PC-3 (cell line): ENCODE measurements around the gene WDR90. TPM values are rescaled to one million over a fixed set of nuclear protein-coding genes. Genes with fewer than 3 reads are reported as not detected.

Experiments used
- ATAC-seq: fragments of 200-7000 bp; cut with Tn5 transposase; 2 replicates; pipeline ENCODE4 v1.9.1; 2020; ENCODE audit warnings: mild to moderate bottlenecking, moderate library complexity
- BruUV-seq: library from RNA; stranded (reverse); fragments of 400-500 nt; replicated peaks from 2 replicates; lab custom pipeline; 2021; lab: Mats Ljungman, UMichigan
- CTCF ChIA-PET: fragments of 300-600 bp; sonication (Branson Sonifier 250); formaldehyde crosslinking; loops from one replicate; lab custom pipeline; 2022; ENCODE audit warnings: antibody characterized with exemption; lab: Charles Lee
- POLR2A ChIA-PET: fragments of 300-600 bp; sonication (Branson Sonifier 250); formaldehyde crosslinking; loops from one replicate; lab custom pipeline; 2022; ENCODE audit warnings: antibody characterized with exemption; ENCODE audit not compliant: unreplicated experiment; lab: Charles Lee
- DNase-seq: peaks from one replicate; pipeline ENCODE4 v3.0.0-alpha.2; 2015
- H2AFZ ChIP-seq: fragments of 300-600 bp; sonication (generic); 2 replicates; pipeline ENCODE4 v1.6.0; 2016; ENCODE audit warnings: antibody characterized with exemption, low read length
- H3F3A ChIP-seq: fragments of 300-600 bp; sonication (generic); one replicate; pipeline ENCODE4 v1.6.0; 2017; ENCODE audit warnings: antibody characterized with exemption, low read length, control low read depth, mild to moderate bottlenecking; ENCODE audit not compliant: unreplicated experiment
- H3K27ac ChIP-seq: fragments of 300-600 bp; sonication (generic); 2 replicates; pipeline ENCODE4 v1.5.1; 2016; ENCODE audit warnings: mild to moderate bottlenecking, low read length
- H3K27me3 ChIP-seq: fragments of 300-600 bp; sonication (generic); 2 replicates; pipeline ENCODE4 v1.6.1; 2016; ENCODE audit warnings: low read length, mixed read lengths
- H3K36me3 ChIP-seq: fragments of 300-600 bp; sonication (generic); 2 replicates; pipeline ENCODE4 v1.6.1; 2016; ENCODE audit warnings: low read depth, mixed run types, low read length, mixed read lengths
- H3K4me1 ChIP-seq: fragments of 300-600 bp; sonication (generic); 2 replicates; pipeline ENCODE4 v1.5.1; 2016; ENCODE audit warnings: low read length; ENCODE audit not compliant: insufficient read depth
- H3K4me2 ChIP-seq: fragments of 300-600 bp; sonication (generic); 2 replicates; pipeline ENCODE4 v1.6.0; 2016; ENCODE audit warnings: low read length
- H3K4me3 ChIP-seq: fragments of 300-600 bp; sonication (generic); 2 replicates; pipeline ENCODE4 v1.5.1; 2016; ENCODE audit warnings: mild to moderate bottlenecking, low read length, mixed read lengths
- H3K79me2 ChIP-seq: fragments of 300-600 bp; sonication (generic); 2 replicates; pipeline ENCODE4 v1.6.1; 2017; ENCODE audit warnings: low read length, mixed read lengths
- H3K9ac ChIP-seq: fragments of 300-600 bp; sonication (generic); 2 replicates; pipeline ENCODE4 v1.6.0; 2016; ENCODE audit warnings: mild to moderate bottlenecking, low read length
- H3K9me2 ChIP-seq: fragments of 300-600 bp; sonication (generic); replicated peaks from 2 replicates; pipeline ENCODE4 v1.6.1; 2016; ENCODE audit warnings: mixed run types, low read length, mixed read lengths
- H3K9me3 ChIP-seq: fragments of 300-600 bp; sonication (generic); 2 replicates; pipeline ENCODE4 v1.6.1; 2016; ENCODE audit warnings: low read length, mixed read lengths
- H4K20me1 ChIP-seq: fragments of 300-600 bp; sonication (generic); 2 replicates; pipeline ENCODE4 v1.6.1; 2016; ENCODE audit warnings: low read length, mixed read lengths
- CTCF ChIP-seq: fragments of 300-600 bp; sonication (generic); conservative IDR thresholded peaks from 2 replicates; pipeline ENCODE4 v1.5.1; 2017; ENCODE audit warnings: antibody characterized with exemption, low read depth, mild to moderate bottlenecking, low read length
- EZH2 ChIP-seq: fragments of 300-600 bp; sonication (generic); IDR thresholded peaks from one replicate; pipeline ENCODE4 v1.6.1; 2017; ENCODE audit warnings: antibody characterized with exemption, mild to moderate bottlenecking, low read length; ENCODE audit not compliant: unreplicated experiment
- EZH2phosphoT487 ChIP-seq: fragments of 300-600 bp; sonication (generic); IDR thresholded peaks from 2 replicates; pipeline ENCODE4 v1.6.1; 2018; ENCODE audit warnings: mild to moderate bottlenecking, antibody characterized with exemption, low read length, borderline replicate concordance
- intact Hi-C: fragments of 100-400 bp; cut with micrococcal nuclease; formaldehyde crosslinking; loops from 2 replicates; pipeline ENCODE4 v1.9.0; 2023
- total RNA-seq: library from RNA; depleted of rRNA; stranded (reverse); fragments of >200 nt; gene quantifications from 2 replicates; pipeline ENCODE4 v1.2.3, GENCODE V29; 2014

The WDR90 gene
- total RNA-seq, 1 experiment from 2014 or later, result 44.4 TPM

DNA sequence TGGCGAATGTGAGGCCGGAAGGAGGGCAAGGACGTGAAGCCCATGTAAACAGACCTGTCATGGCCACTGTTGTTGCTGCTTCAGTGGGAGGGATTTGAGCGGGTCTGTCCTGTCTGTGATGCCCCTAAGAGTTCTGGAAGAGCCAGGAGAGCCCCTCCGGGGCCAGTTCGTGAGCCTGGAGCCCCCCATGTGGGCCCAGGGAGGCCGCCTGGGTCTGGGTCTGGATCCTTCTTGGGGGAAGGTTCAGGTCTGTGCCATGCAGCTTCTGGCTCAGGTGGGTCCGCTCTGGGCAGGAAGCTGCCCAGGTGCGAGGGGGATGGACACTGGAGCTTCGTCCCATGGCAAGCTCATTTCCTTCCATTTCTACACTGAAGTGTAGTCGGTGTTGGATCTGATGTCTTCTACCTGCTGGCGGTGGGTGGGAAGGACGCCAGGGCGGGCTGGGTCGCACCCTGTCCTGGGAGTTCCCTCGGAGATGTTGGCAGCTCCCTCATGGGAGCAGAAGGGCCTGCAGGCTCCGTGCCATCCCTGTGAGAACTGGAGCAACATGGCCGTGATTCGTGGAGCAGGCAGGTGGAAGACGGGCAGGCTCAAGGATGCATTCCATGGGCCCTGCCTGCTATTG is 29.6 kb upstream of the WDR90 start:
- H3K27ac ChIP-seq, result no peak overlapping the region
- H3K9me2 ChIP-seq, result no peaks in the 10 kb centered on the region
- no peak overlapping the region for H2AFZ ChIP-seq
- POLR2A ChIA-PET, result no interaction called here
- no peaks in the 10 kb centered on the region for H3K36me3 ChIP-seq
- 0 out of 2 replicates have a peak, but pooled peaks cover 3% of the 10 kb centered on the region for H3K79me2 ChIP-seq
- no peaks in the 10 kb centered on the region for H3K9me3 ChIP-seq
- no peak overlapping the region for H3K9ac ChIP-seq
- no peak overlapping the region for H3K4me3 ChIP-seq
- ATAC-seq (no peak), DNase-seq (no peak)
- H3K4me1 ChIP-seq, result peaks cover 14% of the 10 kb centered on the region
- H3F3A ChIP-seq, result no peaks in the 10 kb centered on the region
- CTCF ChIA-PET, result no interaction called here
- no TSS peak for BruUV-seq
- TF ChIP-seq EZH2 (no peak), EZH2phosphoT487 (no peak), CTCF (no peak)
- intact Hi-C loops, result no loop called here
- no peak overlapping the region for H3K4me2 ChIP-seq
- H3K27me3 ChIP-seq, result no peaks in the 10 kb centered on the region
- no peaks in the 10 kb centered on the region for H4K20me1 ChIP-seq

DNA sequence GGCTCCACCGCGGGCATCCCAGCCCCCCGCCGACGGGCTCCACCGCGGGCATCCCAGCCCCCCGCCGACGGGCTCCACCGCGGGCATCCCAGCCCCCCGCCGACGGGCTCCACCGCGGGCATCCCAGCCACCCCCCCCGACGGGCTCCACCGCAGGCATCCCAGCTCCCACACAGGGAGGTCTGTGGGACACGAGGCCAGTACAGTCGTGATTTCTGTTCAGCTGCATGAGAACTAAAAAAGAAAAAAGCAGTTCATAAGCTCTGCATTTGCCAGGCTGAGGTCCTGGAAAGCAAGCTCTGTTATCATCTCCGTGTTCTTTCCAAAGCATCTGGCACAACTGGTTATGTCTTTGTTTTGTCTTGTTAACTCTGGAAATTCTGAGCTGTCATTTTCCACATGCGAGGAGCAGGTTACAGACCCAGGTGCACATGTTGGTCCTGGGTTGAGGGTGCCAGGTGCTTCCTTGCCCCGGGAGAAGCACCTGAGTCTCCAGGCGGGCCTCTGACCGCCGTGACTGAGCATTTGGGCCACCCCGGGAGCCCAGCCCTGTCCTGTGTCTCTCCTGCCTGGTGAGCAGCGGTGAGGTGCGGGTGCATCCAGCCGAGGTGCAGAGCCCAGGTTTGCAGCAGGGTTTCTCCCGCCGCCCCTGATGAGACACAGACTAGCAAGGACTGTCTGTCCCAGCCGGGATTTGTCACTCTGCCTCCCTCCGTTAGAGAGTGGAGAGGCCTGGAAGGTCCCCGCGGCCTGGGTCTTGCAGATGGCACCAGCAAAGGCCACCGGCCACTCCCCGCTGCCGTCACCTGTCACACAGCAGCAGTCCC is 28.3 kb upstream of the WDR90 start:
- H3K79me2 ChIP-seq, result 0 out of 2 replicates have a peak, but pooled peaks cover 3% of the 10 kb centered on the region
- no peak for ATAC-seq
- TF ChIP-seq CTCF (no peak), EZH2phosphoT487 (no peak), EZH2 (no peak)
- no peaks in the 10 kb centered on the region for H3K36me3 ChIP-seq
- no peak overlapping the region for H2AFZ ChIP-seq
- no peaks in the 10 kb centered on the region for H3F3A ChIP-seq
- no peak for DNase-seq
- H3K9me2 ChIP-seq, result no peaks in the 10 kb centered on the region
- POLR2A ChIA-PET, result no interaction called here
- peaks cover 14% of the 10 kb centered on the region for H3K4me1 ChIP-seq
- CTCF ChIA-PET, result no interaction called here
- BruUV-seq, result no TSS peak
- intact Hi-C loops, result no loop called here
- H3K9ac ChIP-seq, result no peak overlapping the region
- H3K4me2 ChIP-seq, result no peak overlapping the region
- H4K20me1 ChIP-seq, result no peaks in the 10 kb centered on the region
- no peaks in the 10 kb centered on the region for H3K9me3 ChIP-seq
- no peaks in the 10 kb centered on the region for H3K27me3 ChIP-seq
- no peak overlapping the region for H3K4me3 ChIP-seq
- no peak overlapping the region for H3K27ac ChIP-seq
